HCT116 (cell line): Measurements from ENCODE around the gene SLC25A12. TPM values are rescaled to one million over a fixed set of nuclear protein-coding genes. Genes with fewer than 3 reads are reported as not detected.

Experiments used
- ATAC-seq: fragments of 200-7000 bp; cut with Tn5 transposase; 2 replicates; pipeline ENCODE4 v1.9.1; 2020; ENCODE audit warnings: mild to moderate bottlenecking, moderate library complexity
- BruUV-seq: library from RNA; stranded (reverse); fragments of 400-500 nt; replicated peaks from 2 replicates; lab custom pipeline; 2021; lab: Mats Ljungman, UMichigan
- CTCF ChIA-PET: fragments of 300-600 bp; sonication (Branson Sonifier 250); formaldehyde crosslinking; loops from one replicate; lab custom pipeline; 2021; ENCODE audit warnings: antibody characterized with exemption; lab: Charles Lee
- POLR2A ChIA-PET: fragments of 300-600, 350-600 bp; sonication (Branson Sonifier 250); formaldehyde crosslinking; loops from one replicate; lab custom pipeline; 2021; ENCODE audit warnings: antibody characterized with exemption; lab: Charles Lee
- RAD21 ChIA-PET, 2 experiments: fragments of 300-600 bp; sonication (Branson Sonifier 250); formaldehyde crosslinking; loops; one replicate each; lab custom pipeline; 2023; ENCODE audit warnings: low total read pairs in 2 of 2; ENCODE audit not compliant: uncharacterized antibody in 2 of 2, unreplicated experiment in 2 of 2, low non-redundant PET in 1 of 2; lab: Charles Lee
- DNase-seq: peaks from one replicate; pipeline ENCODE4 v3.0.0-alpha.2; 2010; ENCODE audit warnings: low read depth, low spot score
- H2AFZ ChIP-seq: fragments of 200-600 bp; shearing (Covaris generic), sonication (generic); 2 replicates; pipeline ENCODE4 v1.6.1; 2017; ENCODE audit warnings: low read depth, mixed run types, mixed read lengths, antibody characterized with exemption, low read length; ENCODE audit not compliant: poor library complexity, severe bottlenecking
- H3K27ac ChIP-seq: 2 replicates; pipeline ENCODE4 v1.5.1; 2012; ENCODE audit warnings: low read depth, low read length
- H3K27me3 ChIP-seq: fragments of 200-600 bp; sonication (generic); 2 replicates; pipeline ENCODE4 v1.6.1; 2016; ENCODE audit warnings: mixed run types, low read length, mixed read lengths; ENCODE audit not compliant: insufficient read depth
- H3K36me3 ChIP-seq, 2 experiments: fragments of 200-500 bp in 1 of 2; fragments of 200-600 bp in 1 of 2; sonication (Bioruptor generic) in 1 of 2; sonication (generic) in 1 of 2; 2 replicates each; pipeline versions ENCODE4 v1.5.1 to v1.6.1; 2014 to 2016; ENCODE audit warnings: low read length in 2 of 2, inconsistent platforms in 1 of 2, mixed read lengths in 1 of 2, mixed run types in 1 of 2; ENCODE audit not compliant: insufficient read depth in 2 of 2, control insufficient read depth in 1 of 2
- H3K4me1 ChIP-seq, 2 experiments: fragments of 200-600 bp in 1 of 2; sonication (generic) in 1 of 2; 2 replicates each; pipeline versions ENCODE4 v1.5.1 to v1.6.1; 2012 to 2017; ENCODE audit warnings: low read length in 2 of 2, inconsistent platforms in 1 of 2, mild to moderate bottlenecking in 1 of 2, mixed read lengths in 1 of 2, mixed run types in 1 of 2, moderate library complexity in 1 of 2; ENCODE audit not compliant: insufficient read depth in 2 of 2, control insufficient read depth in 1 of 2
- H3K4me2 ChIP-seq: fragments of 200-600 bp; sonication (generic); 2 replicates; pipeline ENCODE4 v1.6.1; 2017; ENCODE audit warnings: mixed run types, low read length, mixed read lengths
- H3K4me3 ChIP-seq, 2 experiments: fragments of 200-600 bp in 1 of 2; sonication (generic) in 1 of 2; replicated peaks in 1 of 2; 2 replicates each; pipeline ENCODE4 v1.5.1; 2011 to 2016; ENCODE audit warnings: low read length in 2 of 2, control low read depth in 1 of 2, low read depth in 1 of 2, mild to moderate bottlenecking in 1 of 2, mixed read lengths in 1 of 2, mixed run types in 1 of 2
- H3K79me2 ChIP-seq: fragments of 200-600 bp; sonication (generic); 2 replicates; pipeline ENCODE4 v1.6.1; 2017; ENCODE audit warnings: mild to moderate bottlenecking, mixed run types, low read length, moderate library complexity, mixed read lengths; ENCODE audit not compliant: insufficient read depth
- H3K9ac ChIP-seq: fragments of 200-600 bp; sonication (generic); 2 replicates; pipeline ENCODE4 v1.6.1; 2016; ENCODE audit warnings: low read length, mixed read lengths
- H3K9me2 ChIP-seq: fragments of 200-600 bp; sonication (generic), shearing (Covaris generic); 2 replicates; pipeline ENCODE4 v1.6.1; 2017; ENCODE audit warnings: mixed run types, mild to moderate bottlenecking, moderate library complexity; ENCODE audit not compliant: insufficient read depth
- H3K9me3 ChIP-seq, 2 experiments: fragments of 200-500 bp in 1 of 2; fragments of 200-600 bp in 1 of 2; sonication (Bioruptor generic) in 1 of 2; sonication (generic) in 1 of 2; 2 replicates each; pipeline ENCODE4 v1.6.1; 2014 to 2017; ENCODE audit warnings: low read length in 2 of 2, mixed read lengths in 2 of 2, inconsistent platforms in 1 of 2, low read depth in 1 of 2, mild to moderate bottlenecking in 1 of 2, mixed run types in 1 of 2, moderate library complexity in 1 of 2; ENCODE audit not compliant: control insufficient read depth in 1 of 2, insufficient read depth in 1 of 2
- H4K20me1 ChIP-seq: fragments of 200-600 bp; sonication (generic), shearing (Covaris generic); 2 replicates; pipeline ENCODE4 v1.6.1; 2017; ENCODE audit warnings: mixed run types, mild to moderate bottlenecking, moderate library complexity; ENCODE audit not compliant: insufficient read depth
- ATF3 ChIP-seq: IDR thresholded peaks from 2 replicates; pipeline ENCODE4 v1.6.1; 2012
- CTCF ChIP-seq, 3 experiments: fragments of 200-600 bp in 1 of 3; sonication (generic) in 1 of 3; IDR thresholded peaks in 2 of 3; conservative IDR thresholded peaks in 1 of 3; 2 replicates each; pipeline ENCODE4 v1.5.1; 2012 to 2017; ENCODE audit warnings: low read depth in 2 of 3, low read length in 2 of 3, antibody characterized with exemption in 1 of 3, borderline replicate concordance in 1 of 3, control low read depth in 1 of 3, mild to moderate bottlenecking in 1 of 3, mixed read lengths in 1 of 3, mixed run types in 1 of 3, moderate library complexity in 1 of 3; ENCODE audit not compliant: insufficient read depth in 1 of 3
- ELF1 ChIP-seq: IDR thresholded peaks from 2 replicates; pipeline ENCODE4 v1.6.1; 2012; ENCODE audit warnings: low read depth, borderline replicate concordance
- POLR2AphosphoS5 ChIP-seq: IDR thresholded peaks from 2 replicates; pipeline ENCODE4 v1.6.1; 2011; ENCODE audit warnings: mild to moderate bottlenecking, low read depth, low read length, moderate library complexity
- SRF ChIP-seq: IDR thresholded peaks from 2 replicates; pipeline ENCODE4 v1.6.1; 2012; ENCODE audit warnings: low read depth
- intact Hi-C: fragments of 100-400 bp; cut with micrococcal nuclease; formaldehyde crosslinking; loops from 2 replicates; pipeline ENCODE4 v1.10.0; 2022
- total RNA-seq: library from RNA; stranded (reverse); gene quantifications from one replicate; pipeline ENCODE4 v1.2.1, GENCODE V29; 2021; ENCODE audit not compliant: unreplicated experiment

The SLC25A12 gene
- total RNA-seq, 1 experiment from 2014 or later, result 16.0 TPM

GRCh38 chr2:171846894-171847293 lies 47.1 kb downstream of the SLC25A12 start:
- CTCF ChIA-PET, result no interaction called here
- BruUV-seq, result no TSS peak
- H3K4me1 ChIP-seq, result no peaks in the 10 kb centered on the region
- H3K9me3 ChIP-seq, result no peaks in the 10 kb centered on the region
- RAD21 ChIA-PET, result no interaction called here
- H3K79me2 ChIP-seq, result no peaks in the 10 kb centered on the region
- no peaks in the 10 kb centered on the region for H4K20me1 ChIP-seq
- no peak overlapping the region for H3K27ac ChIP-seq
- H3K27me3 ChIP-seq, result no peaks in the 10 kb centered on the region
- H3K9ac ChIP-seq, result no peak overlapping the region
- no peaks in the 10 kb centered on the region for H3K9me2 ChIP-seq
- no peaks in the 10 kb centered on the region for H3K36me3 ChIP-seq
- POLR2A ChIA-PET, result no interaction called here
- DNase-seq (no peak), ATAC-seq (no peak)
- intact Hi-C loops, result no loop called here
- H3K4me2 ChIP-seq, result no peak overlapping the region
- H2AFZ ChIP-seq, result no peak overlapping the region
- TF ChIP-seq ELF1, result no peak
- no peak for TF ChIP-seq ATF3
- no peak for TF ChIP-seq SRF
- no peak overlapping the region for H3K4me3 ChIP-seq

- no peaks in the 10 kb centered on the region for H3K9me3 ChIP-seq
- CTCF ChIA-PET, result no interaction called here
These were observed 52.0 kb downstream of the SLC25A12 start for GRCh38 chr2:171841996-171842395.

More at GRCh38 chr2:171841996-171842395, 52.0 kb downstream of the SLC25A12 start:
- peaks cover 1 to 5% of the 10 kb centered on the region in 2 experiments; a peak in 2 of 4 replicates for H3K36me3 ChIP-seq
- ChIA-PET POLR2A (no interaction called here), RAD21 (no interaction called here)
- no peak overlapping the region for H2AFZ ChIP-seq
- ATAC-seq, result no peak
- no peak for DNase-seq
- H4K20me1 ChIP-seq, result no peaks in the 10 kb centered on the region
- H3K9ac ChIP-seq, result no peak overlapping the region
- H3K27ac ChIP-seq, result no peak overlapping the region
- TF ChIP-seq CTCF (IDR thresholded peaks at IDR 0.05 in 2 of 3, conservative IDR thresholded peaks at IDR 0.05 in 1 of 3; ENCODE audit: borderline replicate concordance in 1 of 3, insufficient read depth in 1 of 3, low read depth in 2 of 3, low read length in 2 of 3) (no peak), POLR2AphosphoS5 (no peak)
- TF ChIP-seq, all 23 proteins: peak for 0
- Histone ChIP-seq H3K79me2 (no peaks in the 10 kb centered on the region), H3K4me1 (no peaks in the 10 kb centered on the region), H3K9me2 (no peaks in the 10 kb centered on the region), H3K4me2 (no peak overlapping the region), H3K4me3 (no peak overlapping the region), H3K27me3 (no peaks in the 10 kb centered on the region)
- intact Hi-C loops, result no loop called here
- no TSS peak for BruUV-seq
